Retina (tissue), 1 donor: Measurements from ENCODE around the gene PAPOLB.
A peak's percentile ranks its signal among the peaks of the same experiment; 100 is the strongest.
"Not testable (repeated sequence)": the region's sequence is repeated elsewhere in the genome, so short reads cannot be mapped to it uniquely, and the experiment has no call there.

ENCODE experiments used
- DNase-seq: peaks from one replicate; pipeline ENCODE4 v3.0.0-alpha.2; 2016

PAPOLB gene

GRCh38 chr7:4861673-4862072 lies at the start of gene PAPOLB:
Gene PAPOLB, minus strand, starts transcription at chr7:4862030. Its CDS starts 220 bp downstream, at chr7:4861810.
- DNase-seq = peak; percentile 80

GRCh38 chr7:4911111-4911828 lies 49.4 kb upstream of the PAPOLB start:
- DNase-seq = no peak

DNA sequence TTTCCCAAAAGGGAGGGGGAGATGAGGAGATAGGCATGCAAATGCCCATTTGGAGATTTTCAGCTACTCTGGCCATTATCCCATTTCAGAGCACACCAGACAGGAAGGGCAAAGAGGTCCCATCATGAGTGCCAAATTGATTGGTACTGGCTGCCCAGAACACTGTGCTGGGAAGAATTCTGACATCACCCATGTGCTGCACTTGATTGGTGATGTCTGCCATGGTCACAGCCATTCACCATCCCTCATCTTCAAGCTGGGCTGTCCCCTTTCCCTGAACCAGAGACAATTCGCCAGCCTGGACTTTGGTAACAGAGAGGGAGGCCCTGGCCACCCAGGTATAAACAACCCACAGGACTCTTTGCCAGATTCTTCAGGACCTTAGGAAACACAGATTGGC lies 44.9 kb upstream of the PAPOLB start:
- no peak for DNase-seq

GRCh38 chr7:4905171-4905570 lies 43.3 kb upstream of the PAPOLB start:
- DNase-seq = no peak

DNA sequence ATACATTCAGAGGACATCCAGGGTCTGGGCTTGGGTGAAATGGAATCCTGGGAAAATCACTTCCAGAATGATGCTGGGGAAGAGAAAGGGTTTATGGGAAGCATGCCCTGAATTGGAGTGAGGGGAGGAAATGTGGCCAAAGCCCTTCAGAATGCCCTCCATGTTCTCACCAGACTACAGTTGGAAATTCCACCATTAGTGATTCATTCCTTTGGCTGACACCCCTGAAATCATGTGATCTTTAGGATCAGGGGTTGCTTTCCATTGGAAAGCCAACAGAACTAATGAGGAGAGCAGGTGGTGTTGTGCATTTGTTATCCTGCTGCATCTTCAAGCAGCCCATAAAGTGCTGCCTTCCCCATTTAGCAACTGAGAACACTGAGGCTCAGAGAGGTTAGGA lies 42.5 kb upstream of the PAPOLB start:
- no peak for DNase-seq

GRCh38 chr7:4895766-4896165 lies 33.9 kb upstream of the PAPOLB start:
- DNase-seq = no peak

DNA sequence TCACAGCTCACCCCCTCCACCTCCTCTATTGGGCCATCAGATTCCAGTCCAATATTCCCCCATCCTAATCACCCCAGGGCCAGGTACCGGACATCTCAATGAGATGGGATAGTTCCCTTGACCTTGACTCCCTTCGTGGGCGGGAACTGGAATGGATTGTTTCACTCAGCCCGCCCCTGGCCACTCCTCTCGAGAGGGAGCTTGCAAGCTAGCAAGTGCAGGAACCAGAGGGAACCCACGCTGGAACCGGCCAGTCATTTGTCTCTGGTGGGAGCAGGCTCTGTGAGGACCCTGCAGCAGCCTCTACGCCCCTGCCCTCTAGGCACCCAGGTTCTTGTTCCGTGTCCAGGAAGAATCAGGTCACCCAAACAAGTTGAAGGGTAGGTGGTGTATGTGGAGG lies 32.7 kb upstream of the PAPOLB start:
- no peak for DNase-seq

DNA sequence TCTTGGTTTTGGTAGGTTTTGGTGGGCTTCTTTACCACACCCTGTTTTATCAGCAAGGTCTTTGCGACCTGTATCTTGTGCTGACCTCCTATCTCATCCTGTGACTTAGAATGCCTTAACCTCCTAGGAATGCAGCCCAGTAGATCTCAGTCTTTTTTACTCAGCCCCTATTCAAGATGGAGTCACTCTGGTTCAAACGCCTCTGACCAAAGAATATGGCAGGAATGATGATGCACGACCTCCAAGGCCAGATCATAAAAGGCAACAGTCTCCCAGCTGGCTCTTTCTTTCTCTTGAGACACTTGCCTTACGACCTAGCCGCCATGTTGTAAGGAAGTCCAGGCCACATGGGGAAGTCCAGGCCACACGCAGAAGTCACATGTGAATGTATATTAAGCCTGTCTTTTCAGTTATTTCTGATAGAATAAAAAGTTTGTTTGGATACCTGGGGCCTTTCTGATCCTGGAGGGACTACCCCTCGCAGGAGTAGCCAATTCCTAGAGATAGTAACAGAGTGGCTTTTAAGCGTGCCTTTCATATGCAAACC lies 32.2 kb upstream of the PAPOLB start:
- no peak for DNase-seq

GRCh38 chr7:4893188-4893587 lies 31.4 kb upstream of the PAPOLB start:
- DNase-seq = not testable (repeated sequence)

DNA sequence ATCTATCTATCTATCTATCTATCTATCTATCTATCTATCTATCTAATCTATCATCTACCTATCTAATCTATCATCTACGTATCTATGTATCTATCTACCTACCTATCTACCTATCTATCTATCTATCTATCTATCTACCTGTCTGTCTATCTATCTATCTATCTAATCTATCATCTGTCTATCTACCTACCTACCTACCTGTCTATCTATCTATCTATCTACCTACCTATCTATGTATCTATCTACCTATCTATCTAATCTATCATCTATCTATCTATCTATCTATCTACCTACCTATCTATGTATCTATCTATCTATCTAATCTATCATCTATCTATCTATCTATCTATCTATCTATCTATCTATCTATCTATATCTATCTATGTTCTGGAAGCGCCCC lies 29.7 kb upstream of the PAPOLB start:
- DNase-seq = not testable (repeated sequence)

GRCh38 chr7:4889682-4890081 lies 27.9 kb upstream of the PAPOLB start:
- no peak for DNase-seq

DNA sequence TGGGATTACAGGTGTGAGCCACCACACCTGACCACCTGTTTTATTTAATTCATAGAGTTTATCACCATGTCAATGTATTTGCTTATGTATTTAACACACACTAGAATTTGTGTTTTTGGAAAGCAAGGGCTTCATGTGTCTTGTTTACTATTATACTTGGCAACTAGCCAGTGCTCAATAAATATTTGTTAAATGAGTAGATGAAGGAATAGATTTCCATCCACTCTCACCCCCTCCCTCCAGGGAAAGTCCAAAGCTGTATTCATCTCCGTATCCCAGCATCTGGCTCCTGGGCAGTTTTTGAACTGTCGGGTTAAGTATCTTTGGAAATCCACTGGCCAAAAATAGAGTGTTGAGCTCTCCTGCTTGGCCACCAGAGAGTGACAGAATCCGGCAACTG lies 26.3 kb upstream of the PAPOLB start:
- DNase-seq = no peak

DNA sequence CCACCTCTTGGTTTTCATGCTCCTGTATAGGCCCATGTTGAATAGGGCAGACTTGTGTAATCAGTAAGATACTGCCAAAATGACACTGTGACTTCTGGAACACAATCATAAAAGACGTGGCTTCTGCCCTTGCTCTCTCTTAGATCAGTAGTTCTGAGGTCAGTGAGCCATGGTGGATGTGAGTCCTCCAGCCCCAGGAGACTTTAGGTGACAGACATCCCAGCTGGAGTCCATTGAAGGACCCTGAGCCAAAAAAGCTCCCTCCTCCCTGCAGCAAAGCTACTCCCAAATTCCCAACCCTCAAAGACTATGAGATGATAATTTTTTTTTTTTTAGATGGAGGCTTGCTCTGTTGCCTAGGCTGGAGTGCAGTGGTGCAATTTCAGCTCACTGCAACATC lies 24.8 kb upstream of the PAPOLB start:
- DNase-seq = no peak

GRCh38 chr7:4885317-4885807 lies 23.5 kb upstream of the PAPOLB start:
- no peak for DNase-seq

DNA sequence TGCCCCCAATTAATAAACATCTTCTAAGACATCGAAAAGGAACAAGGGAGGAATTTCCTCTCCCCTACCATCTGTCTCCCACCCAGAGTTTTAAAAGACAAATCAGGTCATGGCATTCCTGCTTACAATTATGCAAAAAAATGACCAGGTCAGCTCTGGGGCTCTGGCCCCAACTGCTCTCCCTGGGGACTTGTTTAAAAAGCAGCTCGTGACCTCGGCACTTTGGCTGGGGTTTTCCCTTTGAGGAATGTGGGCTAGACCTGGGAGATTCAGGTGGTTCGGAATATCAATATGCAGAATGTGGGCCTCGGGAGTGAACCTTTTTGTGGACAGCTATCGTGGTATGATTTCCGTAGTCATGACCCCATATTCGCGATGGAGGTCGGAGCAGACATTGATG lies 22.3 kb upstream of the PAPOLB start:
- no peak for DNase-seq

GRCh38 chr7:4883372-4884144 lies 21.7 kb upstream of the PAPOLB start, which contains the start of gene RADIL:
Gene RADIL, minus strand, starts transcription at chr7:4883716. Its CDS starts 5,577 bp downstream, at chr7:4878139.
- peak; percentile 94 for DNase-seq

DNA sequence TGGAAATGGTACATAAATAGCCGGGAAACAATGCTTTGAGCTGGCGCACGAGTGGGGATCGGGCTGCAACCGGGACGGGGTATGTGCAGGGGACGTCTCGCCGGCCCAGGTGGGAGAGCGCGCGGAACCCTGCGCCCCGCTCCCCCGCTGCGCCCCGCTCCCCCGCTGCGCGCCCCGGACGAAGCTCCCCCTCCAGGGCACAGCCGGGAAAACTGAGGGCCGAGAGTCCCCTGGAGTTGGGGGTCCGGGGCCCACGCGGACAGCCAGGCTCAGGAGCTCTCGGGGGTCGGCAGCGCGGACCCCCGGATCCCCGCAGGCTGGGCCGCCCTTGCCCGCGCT lies 21.2 kb upstream of the PAPOLB start:
- no peak for DNase-seq

GRCh38 chr7:4882169-4883032 lies 20.6 kb upstream of the PAPOLB start:
- DNase-seq = peak; percentile 86

GRCh38 chr7:4880218-4880617 lies 18.4 kb upstream of the PAPOLB start:
- peak; percentile 54 for DNase-seq

DNA sequence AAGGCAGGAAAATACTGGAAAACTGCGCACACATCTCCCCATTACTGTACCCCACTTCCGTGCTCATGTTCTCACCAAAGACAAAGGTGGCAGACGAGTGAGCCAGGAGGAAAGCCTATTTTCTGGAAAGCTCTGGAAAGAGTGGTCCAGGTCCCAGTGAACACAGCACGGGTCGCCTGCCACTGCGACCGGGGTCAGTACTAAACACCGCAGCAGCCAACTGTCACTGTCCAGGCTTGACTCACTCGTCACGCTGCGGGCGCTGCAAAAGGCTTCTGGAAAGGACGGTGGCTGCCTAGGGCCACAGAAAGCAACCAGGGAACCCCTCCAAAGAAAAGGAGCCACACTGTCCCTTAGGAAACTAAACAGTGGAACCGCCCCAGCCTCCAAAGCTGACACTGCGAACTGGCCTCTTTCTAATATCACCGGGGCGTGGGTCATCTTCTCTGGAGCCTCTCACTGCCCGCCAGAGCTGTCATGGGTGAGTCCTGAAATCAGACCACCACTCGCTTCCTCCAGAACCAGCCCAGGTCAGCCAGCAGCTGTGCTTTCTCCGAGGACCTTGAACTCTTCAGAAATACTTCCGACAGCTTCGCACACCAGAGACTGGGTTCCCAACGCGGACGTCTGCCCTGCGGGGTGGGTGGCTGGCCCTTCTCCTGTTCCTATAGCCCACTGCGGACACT lies 17.7 kb upstream of the PAPOLB start:
- peak; percentile 32 for DNase-seq

DNA sequence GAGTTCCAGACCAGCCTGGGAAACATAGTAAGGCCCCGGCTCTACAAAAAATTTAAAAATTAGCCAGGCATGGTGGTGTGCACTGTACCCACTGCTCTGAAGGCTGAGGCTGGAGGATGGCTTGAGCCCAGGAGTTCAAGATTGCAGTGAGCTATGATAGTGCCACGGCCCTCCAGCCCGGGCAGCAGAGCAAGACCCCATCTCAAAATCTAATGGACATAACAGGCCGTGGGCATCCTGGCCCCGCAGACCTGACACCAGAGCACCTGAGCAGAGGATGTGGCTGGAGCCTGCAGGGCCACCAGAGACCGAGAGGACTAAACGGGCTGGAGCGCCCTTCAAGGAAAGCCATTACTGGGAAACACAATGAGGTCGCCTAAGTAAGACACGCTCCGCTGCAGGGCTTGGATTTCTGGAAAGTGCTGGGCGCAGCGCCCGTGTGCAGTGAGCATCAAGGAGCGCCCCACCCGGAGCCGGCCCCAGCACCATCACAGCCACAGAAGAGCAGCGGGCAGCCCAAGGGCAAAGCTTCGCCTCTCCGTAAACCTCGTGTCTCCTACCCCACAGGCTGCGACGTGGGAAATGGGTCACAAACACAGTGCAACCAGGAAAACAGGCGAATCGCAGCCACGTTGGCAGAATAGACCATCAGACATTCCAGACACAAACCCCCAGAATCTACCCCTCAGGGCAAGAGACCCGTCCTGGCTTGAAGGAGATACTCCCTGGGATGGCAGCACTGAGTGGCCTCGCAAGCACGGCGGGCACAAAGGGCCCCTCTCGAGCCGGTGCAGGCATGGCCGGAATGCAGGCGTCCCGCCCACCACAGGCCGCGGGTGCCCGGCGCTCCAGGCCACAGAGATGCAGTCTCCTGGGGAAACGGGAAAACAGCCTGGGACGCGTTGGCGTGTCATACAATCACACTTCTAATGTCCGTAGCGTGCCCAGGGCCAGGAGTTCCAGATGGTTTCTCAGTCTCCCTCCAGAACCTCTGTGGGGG lies 16.8 kb upstream of the PAPOLB start:
- DNase-seq = peak; percentile 42
